Mesenchymal stem cell (in vitro differentiated cells and primary cell): ENCODE data around the gene RPL14. TPM values are rescaled to one million over a fixed set of nuclear protein-coding genes. Genes with fewer than 3 reads are reported as not detected.

Experiments used
- DNase-seq: peaks from one replicate; pipeline ENCODE4 v3.0.0-alpha.2; 2013
- H2AFZ ChIP-seq: one replicate; pipeline ENCODE4 v1.6.1; 2013; ENCODE audit warnings: low read depth, mild to moderate bottlenecking, control low read depth, inconsistent platforms, low read length, moderate library complexity
- H2AK5ac ChIP-seq: 2 replicates; pipeline ENCODE4 v1.6.1; 2013; ENCODE audit warnings: low read length, moderate library complexity, mild to moderate bottlenecking, inconsistent platforms; ENCODE audit not compliant: severe bottlenecking
- H2BK120ac ChIP-seq: one replicate; pipeline ENCODE4 v1.6.1; 2013; ENCODE audit warnings: low read depth, mild to moderate bottlenecking, inconsistent platforms, low read length, moderate library complexity
- H2BK12ac ChIP-seq, 2 experiments: one replicate each; pipeline ENCODE4 v1.6.1; 2013; ENCODE audit warnings: inconsistent platforms in 2 of 2, low read length in 2 of 2, mild to moderate bottlenecking in 2 of 2, moderate library complexity in 2 of 2, control low read depth in 1 of 2
- H2BK15ac ChIP-seq: one replicate; pipeline ENCODE4 v1.6.1; 2013; ENCODE audit warnings: mild to moderate bottlenecking, low read depth, inconsistent platforms; ENCODE audit not compliant: poor library complexity, severe bottlenecking
- H2BK5ac ChIP-seq: 2 replicates; pipeline ENCODE4 v1.6.1; 2013; ENCODE audit warnings: low read depth, mild to moderate bottlenecking, low read length, control low read depth, inconsistent platforms; ENCODE audit not compliant: poor library complexity, severe bottlenecking
- H3K14ac ChIP-seq, 2 experiments: one replicate each; pipeline ENCODE4 v1.6.1; 2013; ENCODE audit warnings: inconsistent platforms in 2 of 2, low read length in 2 of 2, control low read depth in 1 of 2, mild to moderate bottlenecking in 1 of 2, moderate library complexity in 1 of 2
- H3K18ac ChIP-seq, 2 experiments: one replicate each; pipeline ENCODE4 v1.6.1; 2013; ENCODE audit warnings: inconsistent platforms in 2 of 2, low read length in 2 of 2, control low read depth in 1 of 2, low read depth in 1 of 2, mild to moderate bottlenecking in 1 of 2
- H3K23ac ChIP-seq, 2 experiments: one replicate each; pipeline ENCODE4 v1.6.1; 2013; ENCODE audit warnings: inconsistent platforms in 2 of 2, low read length in 2 of 2, mild to moderate bottlenecking in 2 of 2, moderate library complexity in 2 of 2, control low read depth in 1 of 2
- H3K27ac ChIP-seq: 2 replicates; pipeline ENCODE4 v1.5.1; 2013; ENCODE audit warnings: mild to moderate bottlenecking, moderate library complexity, low read length, control low read depth, inconsistent platforms; ENCODE audit not compliant: poor library complexity, severe bottlenecking
- H3K27me3 ChIP-seq, 2 experiments: 2 replicates each; pipeline versions ENCODE4 v1.6.1 to v1.7.0; 2013; ENCODE audit warnings: low read length in 2 of 2, mild to moderate bottlenecking in 2 of 2, moderate library complexity in 2 of 2, control low read depth in 1 of 2, inconsistent platforms in 1 of 2; ENCODE audit not compliant: control insufficient read depth in 1 of 2, insufficient read depth in 1 of 2
- H3K36me3 ChIP-seq, 2 experiments: 2 replicates each; pipeline versions ENCODE4 v1.6.1 to v1.7.0; 2013; ENCODE audit warnings: low read length in 2 of 2, control low read depth in 1 of 2, inconsistent platforms in 1 of 2, low read depth in 1 of 2, mild to moderate bottlenecking in 1 of 2; ENCODE audit not compliant: insufficient read depth in 2 of 2, control insufficient read depth in 1 of 2
- H3K4ac ChIP-seq, 2 experiments: one replicate each; pipeline ENCODE4 v1.6.1; 2013; ENCODE audit warnings: inconsistent platforms in 2 of 2, low read length in 2 of 2, mild to moderate bottlenecking in 2 of 2, moderate library complexity in 2 of 2, control low read depth in 1 of 2, low read depth in 1 of 2
- H3K4me1 ChIP-seq: 2 replicates; pipeline ENCODE4 v1.6.1; 2013; ENCODE audit warnings: low read depth, low read length, control low read depth; ENCODE audit not compliant: control insufficient read depth, insufficient read depth
- H3K4me2 ChIP-seq: 2 replicates; pipeline ENCODE4 v1.6.1; 2013; ENCODE audit warnings: low read length, mild to moderate bottlenecking, inconsistent platforms; ENCODE audit not compliant: poor library complexity, severe bottlenecking
- H3K4me3 ChIP-seq, 2 experiments: 2 replicates each; pipeline versions ENCODE4 v1.5.1 to v1.7.0; 2013; ENCODE audit warnings: low read length in 2 of 2, mild to moderate bottlenecking in 2 of 2, control low read depth in 1 of 2, low read depth in 1 of 2; ENCODE audit not compliant: insufficient read depth in 1 of 2
- H3K79me1 ChIP-seq: replicated peaks from 2 replicates; pipeline ENCODE4 v1.6.1; 2013; ENCODE audit warnings: mild to moderate bottlenecking, control low read depth, low read length, inconsistent platforms; ENCODE audit not compliant: poor library complexity, severe bottlenecking
- H3K9ac ChIP-seq: 2 replicates; pipeline ENCODE4 v1.7.0; 2013; ENCODE audit warnings: mild to moderate bottlenecking, low read length, moderate library complexity
- H3K9me3 ChIP-seq: 2 replicates; pipeline ENCODE4 v1.7.0; 2013; ENCODE audit warnings: mild to moderate bottlenecking, low read length; ENCODE audit not compliant: control insufficient read depth
- H4K8ac ChIP-seq: one replicate; pipeline ENCODE4 v1.6.1; 2013; ENCODE audit warnings: inconsistent platforms, mild to moderate bottlenecking, low read length, moderate library complexity
- H4K91ac ChIP-seq: one replicate; pipeline ENCODE4 v1.6.1; 2013; ENCODE audit warnings: mild to moderate bottlenecking, low read length, inconsistent platforms
- WGBS: methylation state at CpG from one replicate; pipeline ENCODE4 v1.1.7; 2013; ENCODE audit warnings: mixed read lengths; 5-methylcytosine and 5-hydroxymethylcytosine counted together
- small RNA-seq: library from polyadenylated mRNA; stranded (forward); fragments of <200 nt; extraction: miRNeasy Mini kit (QIAGEN cat#:217004); gene quantifications from one replicate; pipeline ENCODE3, GENCODE V24; 2013; ENCODE audit warnings: low read depth

The RPL14 gene

GRCh38 chr3:40516201-40516600, 59.1 kb downstream of the RPL14 start:
- Histone ChIP-seq H3K4me1 (no peaks in the 10 kb centered on the region), H2AK5ac (no peak overlapping the region), H3K4ac (no peak overlapping the region), H3K4me3 (no peak overlapping the region), H2BK120ac (no peak overlapping the region), H3K27ac (no peak overlapping the region), H2BK5ac (no peak overlapping the region), H4K8ac (no peak overlapping the region), H3K9ac (no peak overlapping the region), H3K18ac (no peak overlapping the region), H3K79me1 (no peaks in the 10 kb centered on the region), H3K14ac (no peak overlapping the region), H2BK15ac (no peak overlapping the region), H3K4me2 (no peak overlapping the region), H2BK12ac (no peak overlapping the region), H3K36me3 (peaks cover 0 to 14% of the 10 kb centered on the region in 2 experiments), H2AFZ (no peak overlapping the region), H3K27me3 (no peaks in the 10 kb centered on the region), H3K9me3 (no peaks in the 10 kb centered on the region), H4K91ac (no peak overlapping the region), H3K23ac (no peak overlapping the region)
- peak; percentile 7 for DNase-seq
- 97% methylated on average over 3 of the region's 5 CpGs for WGBS

GRCh38 chr3:40518067-40518466, 60.9 kb downstream of the RPL14 start:
- Histone ChIP-seq H3K18ac (no peak overlapping the region), H2BK120ac (no peak overlapping the region), H2BK12ac (no peak overlapping the region), H3K79me1 (no peaks in the 10 kb centered on the region), H3K27ac (no peak overlapping the region), H3K27me3 (no peaks in the 10 kb centered on the region), H2AK5ac (no peak overlapping the region), H3K4me3 (no peak overlapping the region), H3K9ac (no peak overlapping the region), H4K91ac (no peak overlapping the region), H2BK15ac (no peak overlapping the region), H2BK5ac (no peak overlapping the region), H2AFZ (no peak overlapping the region), H3K9me3 (no peaks in the 10 kb centered on the region), H3K4me1 (no peaks in the 10 kb centered on the region), H3K36me3 (peaks cover 0 to 9% of the 10 kb centered on the region in 2 experiments), H4K8ac (no peak overlapping the region), H3K14ac (no peak overlapping the region), H3K23ac (no peak overlapping the region), H3K4me2 (no peak overlapping the region), H3K4ac (no peak overlapping the region)
- DNase-seq: no peak
- WGBS: 83% methylated on average over 1 of the region's 1 CpG

Small RNA genes lying within 50 kb of the gene (small RNA-seq; reads per million reads assigned to genes)
- not detected for gene RNU5B-2P
